ENCODE measurements around the gene CPNE7. TPM values are rescaled to one million over a fixed set of nuclear protein-coding genes. Genes with fewer than 3 reads are reported as not detected.

Gene CPNE7
- total and polyA plus RNA-seq, 2 of the 4 experiments (the other 2 are of a cell fraction): 5.4 to 17.4 TPM

- Histone ChIP-seq H3K79me1 (ENCODE audit: low read depth in 1 of 2, low read length in 2 of 2) (peaks cover 5 to 17% of the 10 kb centered on the region in 2 experiments; a peak in 3 of 4 replicates), H3K9ac (ENCODE audit: low read depth, low read length) (no peak overlapping the region), H4K20me1 (ENCODE audit: insufficient read depth, low read length) (peaks cover 14% of the 10 kb centered on the region; the same call in 1 of the 2 replicates), H2BK20ac (ENCODE audit: low read depth, low read length) (no peak overlapping the region), H3K4me2 (ENCODE audit: low read depth, low read length) (no peak overlapping the region), H3K4me1 (ENCODE audit: control insufficient read depth, insufficient read depth, low read length) (no peaks in the 10 kb centered on the region), H4K5ac (ENCODE audit: low read depth, low read length) (no peak overlapping the region), H3K36me3 (ENCODE audit: control insufficient read depth, insufficient read depth, low read length) (peaks cover 49% of the 10 kb centered on the region), H4K8ac (ENCODE audit: low read depth in 2 of 2, low read length in 2 of 2) (no peak overlapping the region), H3K4me3 (ENCODE audit: insufficient read depth, low read depth, low read length) (no peak overlapping the region), H2AK5ac (ENCODE audit: low read depth, low read length) (no peak overlapping the region), H3K18ac (ENCODE audit: low read depth, low read length) (no peak overlapping the region), H3K4ac (ENCODE audit: low read depth, low read length) (no peak overlapping the region), H2BK5ac (ENCODE audit: low read depth, low read length, poor library complexity, severe bottlenecking) (no peak overlapping the region), H3K14ac (replicated peaks; ENCODE audit: low read depth, low read length) (no peak overlapping the region), H3K56ac (ENCODE audit: extremely low read depth, insufficient read depth, low read length) (no peak overlapping the region), H2BK120ac (ENCODE audit: low read depth, low read length) (no peak overlapping the region), H4K91ac (ENCODE audit: insufficient read depth, low read depth, low read length) (no peak overlapping the region), H3K27me3 (ENCODE audit: control insufficient read depth, insufficient read depth, low read length) (no peaks in the 10 kb centered on the region), H3K27ac (ENCODE audit: insufficient read depth, low read length) (no peak overlapping the region), H3K23ac (ENCODE audit: low read depth, low read length) (no peak overlapping the region), H3K9me3 (ENCODE audit: control insufficient read depth, insufficient read depth, low read length) (no peaks in the 10 kb centered on the region), H2AFZ (replicated peaks; ENCODE audit: low read length, poor library complexity) (no peak overlapping the region), H2AK9ac (replicated peaks; ENCODE audit: low read depth, low read length, poor library complexity) (no peak overlapping the region), H2BK15ac (ENCODE audit: low read depth, low read length) (no peak overlapping the region), H3K9me1 (ENCODE audit: insufficient read depth, low read length) (no peaks in the 10 kb centered on the region; the same call in 1 of the 2 replicates)
- no TSS peak for BruUV-seq (replicated peaks)
- ATAC-seq (ENCODE audit: low read depth) (no peak), DNase-seq (no peak)
- in situ Hi-C loops (cut with MboI; ENCODE audit: low sequenced_read_pairs): no loop called here
- intact Hi-C loops (cut with micrococcal nuclease): no loop called here
- dilution Hi-C loops (cut with HindIII; ENCODE audit: low sequenced_read_pairs, unreplicated experiment): no loop called here
- CTCF ChIA-PET: no interaction called here
- POLR2A ChIA-PET (ENCODE audit: unreplicated experiment): no interaction called here
- whole genome bisulfite sequencing, 2 experiments (ENCODE audit: extremely low coverage in 2 of 2, insufficient read length in 1 of 2): 98% methylated on average over 8 of the region's 22 CpGs; no CpG with 5 or more reads in 1 of the 2 experiments
- TF ChIP-seq SMC3 (IDR thresholded peaks at IDR 0.05; ENCODE audit: low read depth, low read length) (no peak), MAZ (IDR thresholded peaks at IDR 0.05; ENCODE audit: borderline replicate concordance, low read depth, low read length) (no peak)
Measured at GRCh38 chr16:89646270-89646669, 70.7 kb downstream of the CPNE7 start.

Small RNA genes within 50 kb of the gene (microRNA-seq; reads per million reads assigned to microRNA genes)
- not detected for gene SNORD68 (ENCODE audit: insufficient read depth, insufficient read length)

Small RNA genes within 50 kb of the gene (small RNA-seq; reads per million reads assigned to genes)
- gene SNORD68: 0 reads per million in 5 experiments

Other genes with a start within 250 kb of the CPNE7 start
- gene ANKRD11, start 85.2 kb upstream of the CPNE7 start, total RNA-seq (2012; rRNA removed): 28.1 and 46.8 TPM in 2 replicates
- gene ANKRD11, start 85.2 kb upstream of the CPNE7 start, polyA plus RNA-seq (2012; rRNA removed): 67.8 and 71.9 TPM in 2 replicates
- gene SPG7, start 67.4 kb upstream of the CPNE7 start, total RNA-seq (2012; rRNA removed): 95.3 and 96.8 TPM in 2 replicates
- 82.8 and 94.6 TPM in 2 replicates for gene SPG7, start 67.4 kb upstream of the CPNE7 start, polyA plus RNA-seq (2012; rRNA removed)
- gene RPL13, start 15.1 kb upstream of the CPNE7 start, total RNA-seq (2012; rRNA removed): 1,549 and 2,098 TPM in 2 replicates
- 3,527 and 5,396 TPM in 2 replicates for gene RPL13, start 15.1 kb upstream of the CPNE7 start, polyA plus RNA-seq (2012; rRNA removed)
- not detected in 2 replicates for gene DPEP1, start 37.9 kb downstream of the CPNE7 start, total RNA-seq (2012; rRNA removed)
- gene DPEP1, start 37.9 kb downstream of the CPNE7 start, polyA plus RNA-seq (2012; rRNA removed): not detected in 2 replicates
- 99.8 and 113 TPM in 2 replicates for gene CHMP1A, start 82.0 kb downstream of the CPNE7 start, total RNA-seq (2012; rRNA removed)
- 97.3 and 112 TPM in 2 replicates for gene CHMP1A, start 82.0 kb downstream of the CPNE7 start, polyA plus RNA-seq (2012; rRNA removed)
- gene SPATA33, start 82.1 kb downstream of the CPNE7 start, total RNA-seq (2012; rRNA removed): 0.90 and 1.1 TPM in 2 replicates
- gene SPATA33, start 82.1 kb downstream of the CPNE7 start, polyA plus RNA-seq (2012; rRNA removed): 3.2 and 3.4 TPM in 2 replicates
- 18.6 and 19.5 TPM in 2 replicates for gene CDK10, start 110.9 kb downstream of the CPNE7 start, total RNA-seq (2012; rRNA removed)
- 61.8 and 65.3 TPM in 2 replicates for gene CDK10, start 110.9 kb downstream of the CPNE7 start, polyA plus RNA-seq (2012; rRNA removed)
- gene SPATA2L, start 125.9 kb downstream of the CPNE7 start, total RNA-seq (2012; rRNA removed): 4.8 and 5.0 TPM in 2 replicates
- gene SPATA2L, start 125.9 kb downstream of the CPNE7 start, polyA plus RNA-seq (2012; rRNA removed): 6.9 and 8.8 TPM in 2 replicates
- 1.8 and 1.9 TPM in 2 replicates for gene VPS9D1, start 145.1 kb downstream of the CPNE7 start, total RNA-seq (2012; rRNA removed)
- gene VPS9D1, start 145.1 kb downstream of the CPNE7 start, polyA plus RNA-seq (2012; rRNA removed): 20.3 and 27.0 TPM in 2 replicates
- gene ZNF276, start 145.8 kb downstream of the CPNE7 start, total RNA-seq (2012; rRNA removed): 4.1 and 4.2 TPM in 2 replicates
- gene ZNF276, start 145.8 kb downstream of the CPNE7 start, polyA plus RNA-seq (2012; rRNA removed): 18.6 and 19.1 TPM in 2 replicates
- 13.3 and 13.9 TPM in 2 replicates for gene FANCA, start 240.9 kb downstream of the CPNE7 start, total RNA-seq (2012; rRNA removed)
- 24.4 and 24.7 TPM in 2 replicates for gene FANCA, start 240.9 kb downstream of the CPNE7 start, polyA plus RNA-seq (2012; rRNA removed)